Measurements from ENCODE around the gene TEX19. TPM values are rescaled to one million over a fixed set of nuclear protein-coding genes. Genes with fewer than 3 reads are reported as not detected.
"Not testable (repeated sequence)": the region's sequence is repeated elsewhere in the genome, so short reads cannot be mapped to it uniquely, and the experiment has no call there.

The TEX19 gene
- total RNA-seq, 1 donor from 2014 or later, result 0.09 TPM

GRCh38 chr17:82370471-82371332, 11.7 kb downstream of the TEX19 start:
- Mint-ChIP-seq H3K4me1 (peaks cover 17% of the 10 kb centered on the region), H3K9me3 (no peaks in the 10 kb centered on the region), H3K27ac (no peak overlapping the region), H3K4me3 (peak overlapping the region; percentile 74), H3K36me3 (ENCODE audit: low read depth) (no peaks in the 10 kb centered on the region), H3K27me3 (peaks cover 41% of the 10 kb centered on the region)
- intact Hi-C loops (cut with micrococcal nuclease), result loop anchor here (10.0 kb wide), 1 partner anchor 246 kb away; no protein-coding TSS in a partner anchor
- peak; percentile 79 for DNase-seq

GRCh38 chr17:82371333-82372248, 12.5 kb downstream of the TEX19 start, which contains the start of gene UTS2R:
Gene UTS2R (plus strand): TSS chr17:82371765. CDS start chr17:82374325, 2,560 bp downstream.
- intact Hi-C loops (cut with micrococcal nuclease), result loop anchor here (10.0 kb wide), 1 partner anchor 247 kb away; no protein-coding TSS in a partner anchor
- no peak for DNase-seq
- Mint-ChIP-seq H3K36me3 (ENCODE audit: low read depth) (no peaks in the 10 kb centered on the region), H3K27ac (no peak within 1 kb of the TSS), H3K4me1 (peaks cover 16% of the 10 kb centered on the region), H3K9me3 (no peaks in the 10 kb centered on the region), H3K27me3 (peaks cover 43% of the 10 kb centered on the region), H3K4me3 (peak within 1 kb of the TSS; percentile 74)

DNA sequence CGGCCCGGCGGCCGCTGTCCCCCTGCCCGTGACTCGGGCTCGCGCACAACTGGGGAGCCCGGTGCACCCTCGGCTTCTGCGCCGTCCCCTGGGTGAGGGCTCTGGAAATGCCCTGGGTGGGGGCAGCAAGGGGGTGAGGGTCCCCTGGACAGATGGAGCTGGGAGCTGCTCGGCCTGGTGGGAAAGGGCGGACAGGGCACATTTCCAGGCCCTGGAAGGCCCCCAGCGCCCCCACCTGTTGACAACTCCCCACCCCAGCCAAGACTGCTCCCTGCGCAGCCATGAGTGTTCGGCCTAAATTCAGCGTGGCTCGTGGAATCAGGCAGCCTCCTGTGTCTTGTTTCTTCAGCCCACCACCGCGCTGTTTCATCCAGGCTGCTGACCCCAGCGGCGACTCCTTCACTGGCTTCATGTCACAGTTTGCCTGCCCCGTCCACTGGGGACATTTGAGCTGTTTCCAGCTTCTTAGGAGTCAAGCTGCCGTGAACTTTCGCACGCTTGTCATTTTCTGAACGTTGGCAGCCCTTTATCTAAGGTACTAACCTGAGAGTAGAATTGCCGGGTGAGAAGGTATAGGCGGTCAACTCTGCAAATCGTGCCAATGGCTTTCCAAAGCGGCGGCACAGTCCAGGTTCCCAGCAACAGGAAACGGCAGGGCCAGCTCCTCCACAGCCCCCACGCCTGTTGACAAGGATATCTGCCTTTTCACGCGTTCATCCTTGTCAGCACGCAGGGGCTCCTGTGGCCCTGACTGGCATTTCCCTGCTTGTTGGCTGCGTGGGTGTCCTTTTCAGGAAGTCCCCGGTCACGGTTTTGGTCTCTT, 13.4 kb downstream of the TEX19 start:
- Mint-ChIP-seq H3K36me3 (ENCODE audit: low read depth) (no peaks in the 10 kb centered on the region), H3K9me3 (no peaks in the 10 kb centered on the region), H3K27me3 (peaks cover 42% of the 10 kb centered on the region), H3K27ac (no peak overlapping the region), H3K4me1 (peaks cover 16% of the 10 kb centered on the region), H3K4me3 (peak overlapping the region; percentile 32)
- intact Hi-C loops (cut with micrococcal nuclease), result loop anchor here (10.0 kb wide), 1 partner anchor 248 kb away; no protein-coding TSS in a partner anchor
- no peak for DNase-seq

DNA sequence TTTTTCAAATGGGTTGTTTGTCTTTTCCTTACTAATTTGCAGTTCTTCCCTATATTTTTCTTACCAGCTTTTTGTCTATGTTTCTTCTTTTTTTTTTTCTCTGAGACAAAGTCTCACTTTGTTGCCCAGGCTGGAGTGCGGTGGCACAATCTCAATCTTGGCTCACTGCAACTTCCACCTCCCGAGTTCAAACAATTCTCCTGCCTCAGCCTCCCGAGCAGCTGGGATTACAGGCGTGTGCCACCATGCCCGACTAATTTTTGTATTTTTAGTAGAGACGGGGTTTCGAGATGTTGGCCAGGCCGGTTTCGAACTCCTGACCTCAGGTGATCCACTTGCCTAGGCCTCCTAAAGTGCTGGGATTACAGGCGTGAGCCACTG, 14.0 kb downstream of the TEX19 start:
- H3K36me3 Mint-ChIP-seq (ENCODE audit: low read depth); DNase-seq; H3K27ac Mint-ChIP-seq; H3K9me3 Mint-ChIP-seq: not testable (repeated sequence)
- Mint-ChIP-seq H3K27me3 (peaks cover 41% of the 10 kb centered on the region), H3K4me3 (peak overlapping the region; percentile 34), H3K4me1 (peaks cover 16% of the 10 kb centered on the region)
- intact Hi-C loops (cut with micrococcal nuclease), result loop anchor here (10.0 kb wide), 1 partner anchor 248 kb away; no protein-coding TSS in a partner anchor

DNA sequence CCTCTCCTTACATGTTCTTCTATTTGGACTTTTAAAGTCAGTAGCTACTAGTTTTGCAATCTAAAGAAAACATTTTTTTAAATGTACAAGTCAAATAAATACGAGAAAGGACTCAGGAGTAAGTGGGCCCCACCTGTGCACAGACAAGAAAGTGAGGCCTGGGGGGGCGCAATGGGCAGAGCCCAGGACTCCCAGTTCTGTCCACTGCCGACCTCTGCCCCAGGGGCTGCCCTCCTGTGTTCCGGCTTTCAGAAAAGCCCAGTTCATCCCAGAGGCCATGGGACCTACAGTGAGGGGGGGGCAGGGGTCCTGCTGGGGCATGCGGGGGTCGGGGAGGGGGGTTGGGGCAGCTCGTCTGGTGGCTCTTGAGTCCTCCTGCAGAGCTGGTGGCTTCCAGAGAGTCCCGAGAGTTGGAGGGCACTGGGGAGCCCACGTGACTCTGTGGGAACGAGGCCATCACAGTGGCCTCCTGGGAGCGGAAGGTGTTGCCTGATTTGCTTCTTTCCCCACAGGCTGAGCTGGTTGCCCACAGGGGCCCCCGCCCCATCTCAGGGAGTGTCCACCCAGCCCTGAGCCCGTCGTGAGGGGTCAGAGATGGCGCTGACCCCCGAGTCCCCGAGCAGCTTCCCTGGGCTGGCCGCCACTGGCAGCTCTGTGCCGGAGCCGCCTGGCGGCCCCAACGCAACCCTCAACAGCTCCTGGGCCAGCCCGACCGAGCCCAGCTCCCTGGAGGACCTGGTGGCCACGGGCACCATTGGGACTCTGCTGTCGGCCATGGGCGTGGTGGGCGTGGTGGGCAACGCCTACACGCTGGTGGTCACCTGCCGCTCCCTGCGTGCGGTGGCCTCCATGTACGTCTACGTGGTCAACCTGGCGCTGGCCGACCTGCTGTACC, 14.9 kb downstream of the TEX19 start:
- no peaks in the 10 kb centered on the region for H3K9me3 Mint-ChIP-seq

GRCh38 chr17:82374626-82375331, 15.7 kb downstream of the TEX19 start:
- Mint-ChIP-seq H3K36me3 (ENCODE audit: low read depth) (no peaks in the 10 kb centered on the region), H3K9me3 (no peaks in the 10 kb centered on the region), H3K27ac (no peak overlapping the region), H3K27me3 (peaks cover 38% of the 10 kb centered on the region), H3K4me1 (peaks cover 17% of the 10 kb centered on the region), H3K4me3 (no peak overlapping the region)
- intact Hi-C loops (cut with micrococcal nuclease), result loop anchor here (10.0 kb wide), 1 partner anchor 250 kb away; no protein-coding TSS in a partner anchor
- DNase-seq, result no peak

More for the DNA sequence above, 14.9 kb downstream of the TEX19 start:
- Mint-ChIP-seq H3K4me3 (no peak overlapping the region), H3K4me1 (peaks cover 16% of the 10 kb centered on the region), H3K27ac (no peak overlapping the region), H3K27me3 (peaks cover 42% of the 10 kb centered on the region), H3K36me3 (ENCODE audit: low read depth) (no peaks in the 10 kb centered on the region)
- intact Hi-C loops (cut with micrococcal nuclease), result loop anchor here (10.0 kb wide), 1 partner anchor 249 kb away; no protein-coding TSS in a partner anchor
- no peak for DNase-seq

- Mint-ChIP-seq H3K27me3 (peaks cover 38% of the 10 kb centered on the region), H3K27ac (no peak overlapping the region), H3K9me3 (no peaks in the 10 kb centered on the region), H3K4me1 (peaks cover 21% of the 10 kb centered on the region), H3K36me3 (ENCODE audit: low read depth) (no peaks in the 10 kb centered on the region), H3K4me3 (no peak overlapping the region)
- intact Hi-C loops (cut with micrococcal nuclease), result loop anchor here (10.0 kb wide), 1 partner anchor 251 kb away; no protein-coding TSS in a partner anchor
- DNase-seq, result no peak
These were observed 16.5 kb downstream of the TEX19 start for GRCh38 chr17:82375359-82376041.

- Mint-ChIP-seq H3K27me3 (peaks cover 34% of the 10 kb centered on the region), H3K4me3 (no peak overlapping the region), H3K9me3 (no peaks in the 10 kb centered on the region), H3K27ac (no peak overlapping the region), H3K4me1 (peaks cover 16% of the 10 kb centered on the region), H3K36me3 (ENCODE audit: low read depth) (no peaks in the 10 kb centered on the region)
- DNase-seq, result no peak
- intact Hi-C loops (cut with micrococcal nuclease), result loop anchor here (10.0 kb wide), 1 partner anchor 251 kb away; no protein-coding TSS in a partner anchor
These were observed 17.1 kb downstream of the TEX19 start for GRCh38 chr17:82376042-82376730.

DNA sequence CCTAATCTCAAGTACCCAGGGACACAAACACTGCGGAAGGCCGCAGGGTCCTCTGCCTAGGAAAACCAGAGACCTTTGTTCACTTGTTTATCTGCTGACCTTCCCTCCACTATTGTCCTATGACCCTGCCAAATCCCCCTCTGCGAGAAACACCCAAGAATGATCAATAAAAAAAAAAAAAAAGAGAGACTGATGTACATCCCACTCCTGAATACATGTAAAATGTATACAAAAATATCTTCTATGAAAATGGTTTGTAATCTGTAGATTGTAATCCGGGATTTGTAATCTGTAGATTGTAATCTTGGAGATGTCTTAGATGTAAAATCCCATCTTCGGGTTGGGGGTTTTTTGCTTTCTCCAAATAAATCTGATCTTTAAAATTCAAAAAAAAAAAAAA, 18.2 kb downstream of the TEX19 start:
- not testable (repeated sequence) for H3K9me3 Mint-ChIP-seq; H3K4me3 Mint-ChIP-seq; DNase-seq; H3K36me3 Mint-ChIP-seq (ENCODE audit: low read depth); H3K27ac Mint-ChIP-seq
- Mint-ChIP-seq H3K4me1 (peaks cover 16% of the 10 kb centered on the region), H3K27me3 (peaks cover 35% of the 10 kb centered on the region)
- intact Hi-C loops (cut with micrococcal nuclease), result loop anchor here (10.0 kb wide), 1 partner anchor 252 kb away; no protein-coding TSS in a partner anchor

GRCh38 chr17:82377924-82378740, 19.1 kb downstream of the TEX19 start:
- DNase-seq, result no peak
- Mint-ChIP-seq H3K36me3 (ENCODE audit: low read depth) (no peaks in the 10 kb centered on the region), H3K4me3 (no peak overlapping the region), H3K4me1 (peaks cover 8% of the 10 kb centered on the region), H3K9me3 (no peaks in the 10 kb centered on the region), H3K27me3 (peaks cover 28% of the 10 kb centered on the region), H3K27ac (no peak overlapping the region)
- intact Hi-C loops (cut with micrococcal nuclease), result loop anchor here (10.0 kb wide), 1 partner anchor 253 kb away; no protein-coding TSS in a partner anchor

Measured in activated CD4-positive, alpha-beta T cell treated with anti-CD3 and anti-CD28 coated beads, Interleukin-2, amount 10 ng/mL, durations not matched to agents 24 days and 14 days (primary cell).